Suppressor macrophage (primary cell): ENCODE data around the gene CDCP2.
A peak's percentile ranks its signal among the peaks of the same experiment; 100 is the strongest.
"Not testable (repeated sequence)": the region's sequence is repeated elsewhere in the genome, so short reads cannot be mapped to it uniquely, and the experiment has no call there.

ENCODE experiments used
- DNase-seq, 4 experiments: peaks; one replicate each; pipeline ENCODE4 v3.0.0-alpha.2; 2020 to 2022

The CDCP2 gene

DNA sequence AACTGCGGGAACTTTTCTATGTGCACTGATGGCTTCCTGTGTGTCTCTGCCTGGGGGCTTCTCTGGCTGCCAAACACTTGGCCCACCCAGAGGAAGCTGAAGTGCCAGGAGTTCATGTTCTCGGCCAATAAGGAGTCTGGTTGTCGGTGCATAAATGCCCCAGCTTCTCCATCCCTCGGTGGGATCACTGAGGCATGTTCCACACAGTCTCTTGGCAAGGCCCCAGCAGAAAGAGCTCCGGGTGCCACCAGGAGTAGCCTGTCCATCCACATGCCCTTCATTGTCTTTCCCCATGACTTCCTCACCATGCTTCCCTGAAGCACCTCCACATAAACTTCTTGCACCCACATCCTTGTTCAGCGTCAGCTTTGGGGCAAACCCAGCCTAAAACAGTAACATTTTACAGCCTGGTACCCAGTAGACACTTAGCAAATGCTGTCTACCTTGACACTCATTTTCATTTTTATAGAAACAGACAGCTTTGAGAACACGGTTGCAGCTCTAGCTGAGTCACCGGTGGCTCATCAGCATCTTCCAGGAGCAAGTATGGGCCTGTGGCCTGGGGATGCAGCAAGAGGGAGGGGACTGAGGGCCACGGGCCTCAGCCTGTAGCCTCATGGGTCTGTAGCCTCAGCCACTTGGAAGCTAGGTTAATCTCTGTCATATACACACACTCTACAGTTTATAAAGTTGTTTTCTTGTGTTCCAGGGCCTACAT, 14.8 kb upstream of the CDCP2 start:
- DNase-seq: peak in 2 of 4 experiments; percentile 10 to 26

DNA sequence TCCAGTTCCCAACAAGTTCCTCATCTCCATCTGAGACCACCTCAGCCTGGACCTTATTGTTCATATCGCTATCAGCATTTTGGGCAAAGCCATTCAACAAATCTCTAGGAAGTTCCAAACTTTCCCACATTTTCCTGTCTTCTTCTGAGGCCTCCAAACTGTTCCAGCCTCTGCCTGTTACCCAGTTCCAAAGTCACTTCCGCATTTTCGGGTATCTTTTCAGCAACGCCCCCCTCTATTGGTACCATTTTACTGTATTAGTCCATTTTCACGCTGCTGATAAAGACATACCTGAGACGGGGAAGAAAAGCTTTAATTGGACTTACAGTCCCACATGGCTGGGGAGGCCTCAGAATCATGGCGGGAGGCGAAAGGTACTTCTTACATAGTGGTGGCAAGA, 13.6 kb upstream of the CDCP2 start:
- DNase-seq: not testable (repeated sequence)

DNA sequence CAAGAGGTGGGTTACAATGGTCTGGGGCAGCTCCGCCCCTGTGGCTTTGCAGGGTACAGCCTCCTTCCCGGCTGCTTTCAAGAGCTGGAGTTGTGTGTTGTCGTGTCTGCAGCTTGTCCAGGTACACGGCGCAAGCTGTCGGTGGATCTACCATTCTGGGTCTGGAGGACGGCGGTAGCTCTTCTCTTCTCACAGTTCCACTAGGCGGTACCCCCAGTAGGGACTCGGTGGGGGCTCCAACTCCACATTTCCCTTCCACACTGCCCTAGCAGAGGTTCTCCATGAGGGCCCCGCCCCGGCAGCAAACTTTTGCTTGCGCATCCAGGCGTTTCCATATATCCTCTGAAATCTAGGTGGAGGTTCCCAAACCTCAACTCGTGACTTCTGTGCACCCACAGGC, 12.3 kb upstream of the CDCP2 start:
- no peak for DNase-seq

DNA sequence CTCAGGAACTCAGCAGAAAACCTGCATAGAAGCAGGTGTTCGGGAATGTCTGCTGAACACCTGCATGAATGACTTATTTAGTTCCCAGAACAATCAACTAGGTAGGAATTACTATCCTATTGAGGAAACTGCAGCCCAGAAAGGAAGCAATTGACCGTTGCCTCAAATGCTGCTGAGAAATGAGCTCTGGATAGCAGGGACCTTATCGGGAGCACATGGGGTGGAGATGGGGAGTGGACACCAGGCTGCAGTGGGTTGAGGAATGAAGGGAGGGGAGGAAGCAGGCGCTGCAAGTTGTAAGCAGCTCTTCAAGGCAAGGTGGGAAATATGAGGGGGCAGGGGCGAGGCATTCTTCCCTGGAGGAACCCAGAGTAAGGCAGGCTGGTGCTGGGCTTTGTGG, 10.8 kb upstream of the CDCP2 start:
- no peak for DNase-seq

DNA sequence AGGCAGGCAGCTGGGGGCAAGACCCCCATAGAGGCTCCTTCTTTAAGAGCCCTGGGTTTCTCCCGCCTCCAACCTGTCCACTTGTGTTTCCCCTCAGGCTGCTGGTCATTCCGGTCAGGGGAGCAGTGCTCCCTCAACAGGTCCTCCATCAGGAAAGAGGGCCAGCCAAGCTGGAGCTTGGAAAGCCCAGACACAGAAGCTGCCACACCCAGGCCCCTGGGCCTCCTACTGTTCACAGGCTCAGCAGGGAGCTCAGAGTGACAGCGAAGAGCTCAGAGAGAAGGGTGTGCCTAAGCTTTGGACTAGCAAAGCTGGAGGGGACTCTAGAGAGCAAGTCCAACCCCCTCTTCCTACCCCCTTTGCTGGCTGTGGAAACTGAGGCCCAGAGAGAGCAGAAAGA, 10.3 kb upstream of the CDCP2 start:
- DNase-seq: no peak

DNA sequence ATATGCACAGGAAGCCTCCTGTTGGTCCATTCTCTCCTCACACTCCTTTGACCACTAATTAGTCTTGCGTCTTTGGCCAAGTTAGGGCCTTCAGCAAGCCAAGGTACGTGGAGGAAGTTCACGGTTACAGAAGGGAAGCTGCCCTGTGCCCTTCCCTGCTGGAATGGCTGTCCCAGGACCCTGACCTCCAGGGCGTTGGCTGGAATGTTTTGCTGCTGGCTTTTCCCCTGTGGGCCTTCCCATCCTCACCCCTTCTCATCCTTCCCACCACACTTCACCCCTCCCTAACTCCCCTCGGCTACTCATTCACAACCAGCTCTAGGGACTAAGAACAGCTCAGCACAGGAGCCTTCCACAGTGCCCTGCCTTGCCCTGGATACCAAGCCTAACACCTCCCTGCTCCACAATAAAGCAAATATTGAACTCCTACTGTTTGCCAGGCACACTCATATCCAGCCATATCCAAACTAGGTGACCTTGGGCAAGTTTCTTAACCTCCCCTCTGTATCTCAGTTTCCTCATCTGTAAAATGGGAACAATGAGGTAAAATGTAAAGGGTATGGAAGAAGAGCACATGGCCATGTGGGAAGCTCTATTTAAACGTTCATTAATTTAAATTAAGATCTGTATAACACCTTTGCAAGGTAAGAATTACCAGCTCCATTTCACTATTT, 8.8 kb upstream of the CDCP2 start:
- no peak for DNase-seq

DNA sequence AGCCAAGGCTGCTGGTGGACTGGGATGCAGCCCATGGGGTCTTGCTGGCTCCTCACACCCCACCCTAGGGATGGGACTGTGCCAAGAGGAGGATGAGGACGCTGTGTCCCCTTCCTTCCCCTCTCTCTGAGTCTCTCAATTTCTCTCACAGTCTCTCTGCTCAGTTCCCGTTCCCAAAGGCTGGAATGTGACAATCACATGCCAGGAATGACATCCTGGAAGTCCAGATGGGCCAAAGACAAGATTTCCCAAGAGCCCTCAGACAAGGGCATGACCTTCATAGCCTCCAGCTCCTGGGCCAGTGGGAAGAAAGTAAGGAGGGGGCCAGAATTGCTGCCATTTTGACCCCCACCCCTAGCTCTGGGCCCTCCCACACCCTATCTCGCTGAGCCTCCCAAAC, 7.6 kb upstream of the CDCP2 start:
- DNase-seq: no peak

DNA sequence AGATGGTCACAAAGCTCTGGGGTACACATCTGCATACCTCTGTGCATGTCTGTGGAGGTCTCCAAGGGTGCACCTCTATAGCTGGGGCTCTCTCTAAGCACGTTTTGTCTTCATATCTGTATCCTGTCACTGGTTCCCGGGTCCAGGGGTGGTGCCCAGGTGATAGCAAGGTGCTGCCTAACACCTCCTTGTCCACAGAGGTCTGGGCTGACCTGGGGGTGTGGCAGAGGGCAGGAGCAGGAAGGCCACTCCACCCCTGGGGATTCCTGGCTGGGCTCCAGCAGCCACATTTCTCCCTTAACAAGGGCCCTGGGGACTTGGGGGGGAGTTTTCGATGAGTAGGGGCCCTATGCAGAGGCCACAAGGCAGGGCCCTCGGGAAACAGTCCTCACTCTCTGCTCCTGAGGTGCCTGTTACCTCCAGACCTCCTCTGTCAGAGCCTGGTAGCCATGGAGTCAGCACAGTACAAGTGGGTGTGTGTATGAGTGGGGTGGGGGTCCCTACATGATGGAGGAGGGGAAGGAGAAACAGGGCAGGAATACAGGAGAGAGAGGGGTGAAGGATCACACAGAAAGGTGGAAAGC, 7.0 kb upstream of the CDCP2 start:
- DNase-seq: no peak

DNA sequence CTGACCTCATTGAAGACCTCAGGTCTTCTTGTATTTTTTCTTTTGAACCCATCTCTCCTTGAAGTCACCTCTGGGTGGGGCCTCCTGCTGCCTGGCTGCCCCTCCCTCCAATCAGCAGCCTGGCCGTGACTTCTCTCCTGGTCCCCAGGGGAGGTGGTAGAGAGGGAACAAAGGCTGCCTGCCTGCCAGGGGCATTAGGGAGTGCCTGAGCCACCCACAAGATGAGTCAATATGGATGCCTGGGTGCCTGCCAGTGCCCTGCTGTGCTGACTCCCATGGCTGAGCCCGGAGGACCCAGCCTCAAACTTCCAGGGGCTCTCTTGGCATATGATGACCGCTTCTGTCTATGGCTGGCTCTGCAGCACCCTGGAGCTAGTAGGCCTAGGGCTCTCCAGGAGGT, 5.3 kb upstream of the CDCP2 start:
- DNase-seq: peak in 2 of 4 experiments; percentile 12 to 31

DNA sequence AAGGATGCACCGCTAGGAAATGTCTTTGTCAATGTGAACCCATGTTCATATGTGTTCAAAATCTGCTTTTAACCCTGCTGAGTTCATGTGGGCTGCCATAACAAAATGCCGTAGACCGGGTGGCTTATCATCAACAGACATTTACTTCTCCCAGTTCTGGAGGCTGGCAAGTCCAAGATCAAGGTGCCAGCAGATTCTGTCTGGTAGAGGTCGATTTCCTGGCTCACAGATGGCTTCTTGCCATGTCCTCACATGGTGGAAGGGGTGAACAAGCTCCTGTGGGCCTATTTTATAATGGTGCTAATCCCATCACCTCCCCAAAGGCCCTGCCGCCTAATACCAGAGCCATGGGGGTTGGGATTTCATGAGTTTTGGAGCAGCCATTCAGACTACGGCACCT, 4.6 kb upstream of the CDCP2 start:
- no peak for DNase-seq

DNA sequence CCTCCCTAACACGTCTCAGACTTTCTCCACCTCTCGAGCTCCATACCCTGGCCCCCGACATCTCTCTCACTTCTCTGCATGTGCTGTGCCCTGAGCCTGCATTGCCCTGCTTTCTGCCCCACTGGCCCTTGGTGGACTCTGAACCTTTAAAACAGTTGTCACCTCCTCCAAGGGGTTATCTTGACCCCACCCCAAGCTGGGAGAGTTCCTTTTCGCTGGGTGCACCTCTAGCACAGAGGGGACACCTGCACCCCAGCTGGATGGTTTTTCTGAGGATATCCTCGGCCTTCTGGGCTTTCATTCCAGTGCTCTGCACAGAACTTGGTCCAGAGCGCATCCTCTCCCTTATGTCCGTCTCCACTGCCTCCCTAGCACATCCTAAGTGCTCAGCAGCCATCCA, 4.2 kb upstream of the CDCP2 start:
- no peak for DNase-seq

DNA sequence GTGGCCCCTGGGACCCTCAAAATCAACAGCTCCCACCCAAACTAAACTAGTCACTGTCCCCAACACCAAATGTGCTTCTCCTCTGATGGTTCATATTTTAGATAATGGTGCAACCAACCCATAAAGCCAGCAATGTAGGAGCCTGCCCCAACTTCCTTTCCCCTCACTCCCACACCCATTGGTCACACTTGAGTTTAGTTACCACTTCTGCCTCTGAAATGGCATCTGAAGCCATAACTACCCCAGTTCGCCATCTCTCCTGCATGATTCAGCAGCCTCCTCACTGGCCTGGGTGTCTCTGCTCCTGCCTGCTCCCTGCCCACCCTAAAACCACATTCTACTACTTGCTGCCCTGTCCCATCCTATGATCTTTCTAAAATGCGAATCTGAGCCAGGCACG, 3.4 kb upstream of the CDCP2 start:
- DNase-seq: peak; percentile 71 to 86 (median 84)

DNA sequence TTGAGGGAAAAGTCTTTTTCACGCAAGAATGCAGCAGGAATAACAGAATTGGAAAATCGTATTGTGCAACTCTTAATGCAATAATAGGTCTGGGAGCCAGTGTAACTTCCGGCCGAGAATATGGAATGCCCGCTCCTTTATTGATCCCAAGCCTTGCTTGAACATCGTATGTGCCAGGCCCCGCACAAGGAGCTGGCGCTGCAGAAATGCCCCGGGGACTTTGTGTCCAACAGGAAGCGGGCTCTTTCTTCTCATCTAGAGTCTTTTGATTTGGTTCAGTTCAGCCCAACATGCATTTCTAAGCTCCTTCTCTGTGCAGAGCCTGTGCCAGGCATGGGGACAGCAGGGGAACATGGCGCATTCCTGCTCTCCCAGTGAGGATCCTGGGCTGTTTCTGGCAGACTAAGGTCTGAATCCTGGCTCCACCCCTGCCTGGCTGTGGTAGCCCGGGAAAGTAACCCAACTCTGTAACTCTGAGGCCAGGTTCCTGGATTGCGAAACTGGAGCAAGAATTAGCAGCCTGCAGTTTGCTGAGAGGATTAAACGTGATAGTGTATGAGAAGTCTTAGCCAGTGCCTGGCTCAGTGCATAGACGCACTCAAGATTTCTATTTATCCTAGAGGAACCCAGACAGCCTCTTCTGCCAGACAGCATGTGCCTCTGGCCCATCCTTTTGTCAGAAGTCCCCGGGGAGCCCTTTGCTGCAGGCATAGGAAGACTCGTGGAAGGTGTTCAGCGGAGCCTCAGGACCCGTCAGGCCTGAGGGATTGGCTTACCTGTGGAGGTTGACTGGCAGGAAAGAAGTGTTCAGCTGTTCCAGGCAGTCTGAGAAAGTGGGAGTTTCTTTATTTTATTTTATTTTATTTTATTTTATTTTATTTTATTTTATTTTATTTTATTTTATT, 987 bp upstream of the CDCP2 start:
- DNase-seq: peak; percentile 42 to 65 (median 58)

DNA sequence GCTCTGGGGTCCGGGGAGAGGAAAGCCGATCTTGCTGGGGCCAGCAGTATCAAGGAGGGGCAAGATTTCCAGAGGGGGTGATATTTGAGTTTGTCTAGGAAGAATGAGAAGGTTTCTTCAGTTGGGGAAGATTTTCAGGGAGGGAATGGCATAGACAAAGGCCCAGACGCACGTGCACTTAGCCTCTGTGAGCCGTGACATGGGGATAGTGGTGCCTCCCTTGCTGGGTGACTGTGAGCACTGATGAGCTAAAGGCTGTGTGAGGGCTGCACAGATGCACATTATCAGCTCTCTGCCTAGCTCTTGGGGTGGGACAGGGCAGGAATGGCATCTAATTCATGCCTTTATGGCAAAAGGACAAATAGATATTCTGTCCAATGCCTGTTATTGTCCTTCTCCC, 1.8 kb downstream of the CDCP2 start:
- DNase-seq: no peak

DNA sequence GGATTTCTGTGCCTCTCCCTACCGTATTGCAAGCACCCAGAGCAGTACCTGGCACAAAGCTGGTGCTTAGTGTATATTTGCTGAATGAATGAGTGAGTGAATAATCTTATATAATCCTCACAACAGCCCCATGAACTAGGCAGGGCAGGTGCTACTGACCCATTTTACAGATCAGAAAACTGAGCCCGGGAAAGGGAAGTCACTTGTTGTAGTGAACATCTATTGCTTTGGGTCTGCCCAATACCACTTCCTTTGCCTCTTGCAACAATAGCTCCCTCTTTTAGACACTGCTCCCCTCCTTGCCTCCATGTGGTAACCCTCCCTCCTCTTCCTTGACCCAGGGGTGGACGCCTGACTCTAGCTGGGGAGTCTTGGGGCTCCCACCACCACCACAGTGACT, 3.1 kb downstream of the CDCP2 start:
- no peak for DNase-seq

DNA sequence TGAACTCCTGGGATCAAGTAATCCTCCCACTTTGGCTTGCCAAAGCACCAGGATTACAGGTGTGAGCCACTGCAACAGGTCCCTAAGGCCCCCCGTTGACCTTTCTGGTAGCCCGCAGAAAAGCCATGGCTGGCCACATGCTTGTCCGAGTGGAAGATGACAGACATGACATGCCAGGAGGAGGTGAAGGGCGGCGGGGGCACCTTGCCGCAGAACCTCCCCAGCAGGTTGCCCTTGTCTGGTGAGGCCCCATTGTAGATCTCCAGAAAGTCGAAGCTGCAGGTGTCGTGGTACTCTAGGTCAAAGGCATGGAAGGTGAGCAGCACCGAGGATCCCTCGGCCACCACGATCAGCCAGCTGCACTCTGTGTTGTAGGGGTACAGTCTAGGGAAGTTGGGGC, 8.4 kb downstream of the CDCP2 start:
- DNase-seq: no peak

DNA sequence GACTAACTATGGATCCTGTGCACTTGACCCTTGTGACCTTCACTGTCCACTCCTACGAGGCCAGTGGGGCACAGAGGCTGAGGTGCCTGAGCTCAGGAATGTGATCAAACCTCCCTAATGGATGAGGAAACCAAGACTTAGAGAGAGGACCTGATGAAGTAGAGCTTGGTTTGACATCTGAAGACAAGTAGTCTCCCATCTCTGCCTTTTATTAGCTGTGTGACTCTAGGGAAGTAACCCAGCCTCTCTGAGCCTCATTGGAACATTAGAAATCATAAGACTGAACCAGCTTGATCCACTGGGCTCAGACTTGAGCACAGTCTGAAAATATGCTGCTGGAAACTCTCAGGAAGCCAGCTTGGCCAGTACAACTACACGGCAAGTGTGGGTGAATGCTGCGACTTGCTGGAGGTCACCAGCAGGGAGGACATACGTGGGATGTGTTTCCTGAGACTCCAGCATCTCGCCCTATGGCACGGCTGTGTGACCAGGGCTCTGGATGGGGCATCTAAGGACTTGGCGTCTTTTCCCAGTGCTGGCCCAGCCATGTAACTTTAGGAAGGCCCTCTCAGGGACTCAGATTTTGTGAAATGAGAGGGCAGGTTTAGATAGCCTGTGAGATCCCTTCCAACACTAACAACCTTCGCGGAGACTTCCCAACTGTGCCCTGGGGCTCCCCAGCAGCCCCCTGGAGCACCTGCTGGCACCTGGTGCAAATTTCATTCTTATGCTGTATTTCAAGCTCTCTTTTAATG, 10.5 kb downstream of the CDCP2 start:
- no peak for DNase-seq

DNA sequence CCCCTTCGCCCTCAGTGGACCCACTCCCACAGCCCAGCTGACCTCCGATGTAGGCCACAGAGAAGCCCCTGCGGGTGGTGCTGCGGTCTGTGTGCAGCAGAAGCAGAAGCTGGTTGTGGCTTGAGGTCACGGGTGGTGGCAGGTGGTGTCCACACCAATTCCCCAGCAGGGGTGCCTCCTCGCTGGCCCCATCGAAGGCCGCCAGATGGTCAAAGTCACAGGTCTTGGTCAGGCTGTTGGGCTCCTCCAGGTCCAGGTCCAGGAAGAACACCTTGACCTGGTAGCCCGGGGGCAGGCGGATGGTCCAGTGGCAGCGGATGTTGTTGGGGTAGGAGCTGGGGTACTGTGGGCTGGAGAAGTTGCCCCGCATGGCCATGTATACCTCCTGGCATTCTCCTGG, 13.1 kb downstream of the CDCP2 start:
- no peak for DNase-seq

DNA sequence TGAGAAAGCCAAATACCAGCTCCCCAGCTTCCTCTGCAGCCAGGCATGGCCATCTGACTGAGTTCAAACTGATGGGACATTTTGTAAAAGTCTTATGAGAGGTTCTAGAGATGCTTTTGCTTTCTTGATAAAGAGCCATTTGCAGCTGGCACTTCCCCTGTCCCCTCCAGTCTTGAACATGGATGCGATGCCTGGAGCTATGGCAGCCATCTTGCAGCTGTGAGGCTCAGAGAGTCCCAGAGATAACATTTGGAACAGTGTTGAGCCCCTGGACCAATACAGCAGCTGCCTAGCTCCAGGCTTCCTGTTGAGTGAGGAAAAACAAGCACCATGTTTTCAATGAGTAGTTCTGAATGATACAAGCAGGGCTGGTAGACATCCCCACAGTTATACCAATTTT, 13.8 kb downstream of the CDCP2 start:
- no peak for DNase-seq

DNA sequence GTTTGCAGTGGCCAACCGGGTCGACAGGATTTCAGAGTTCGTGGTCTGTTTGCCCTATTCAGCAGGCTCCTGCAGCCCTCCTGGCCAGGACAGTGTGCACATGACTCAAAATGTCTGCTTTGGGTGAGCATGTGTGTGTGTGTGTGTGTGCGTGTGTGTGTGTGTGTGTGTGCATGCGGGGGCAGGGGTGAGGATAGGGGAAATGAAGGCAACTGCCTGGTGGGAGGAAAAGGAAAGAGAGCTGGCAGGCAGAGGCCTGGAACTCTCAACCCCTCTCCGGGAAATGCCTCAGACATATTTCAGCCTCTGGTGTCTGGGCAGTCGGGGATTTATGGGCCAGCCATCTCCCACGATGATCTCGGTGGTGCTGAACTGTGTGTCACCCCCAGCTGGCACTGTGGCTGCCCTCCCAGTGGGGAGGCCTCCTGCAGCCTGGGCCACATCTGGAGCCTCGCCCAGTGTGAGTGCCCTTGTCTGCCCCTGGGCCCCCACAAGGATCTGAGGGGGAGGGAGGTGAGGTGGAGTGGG, 15.2 kb downstream of the CDCP2 start:
- DNase-seq: peak; percentile 9 to 30 (median 26)

DNA sequence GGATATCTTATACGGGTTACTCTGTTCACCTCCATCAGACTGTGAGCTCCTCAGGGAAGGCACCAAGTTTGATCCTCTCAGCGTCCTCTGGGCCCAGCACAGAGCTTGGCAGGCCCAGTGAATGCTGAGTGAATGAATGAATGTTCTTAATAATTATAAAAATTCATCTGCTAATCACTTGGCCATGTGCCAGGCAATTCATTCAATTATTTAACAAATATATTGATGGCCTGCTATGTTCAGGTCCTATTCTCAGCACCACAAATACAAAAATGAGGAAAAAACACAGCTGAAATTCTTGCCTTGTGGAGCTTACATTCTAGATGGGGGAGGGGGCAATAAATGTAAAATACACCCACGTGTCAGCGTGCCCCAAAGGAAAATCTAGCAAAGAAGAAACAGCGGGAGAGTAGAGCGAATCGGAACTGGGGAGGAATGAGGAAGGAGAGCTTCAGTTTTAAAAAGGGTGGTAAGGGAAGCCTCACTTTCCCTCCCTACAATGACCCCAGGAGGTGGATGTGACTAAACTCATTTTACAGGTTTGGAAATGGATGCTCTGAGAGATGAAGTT, 15.8 kb downstream of the CDCP2 start:
- no peak for DNase-seq
